A549 (cell line): Measurements from ENCODE around the gene OR8B8.

Source experiments
- CTCF ChIP-seq: fragments of >200 bp; sonication (Bioruptor Twin); formaldehyde crosslinking; IDR thresholded peaks from 3 replicates; pipeline ENCODE4 v1.5.1; 2016
- MAFK ChIP-seq: fragments of 450-650 bp; IDR thresholded peaks from 2 replicates; pipeline ENCODE4 v1.6.1; 2014; ENCODE audit not compliant: partially characterized antibody
- MAZ ChIP-seq: fragments of 150-350 bp; IDR thresholded peaks from 2 replicates; pipeline ENCODE4 v1.6.1; 2014; ENCODE audit warnings: antibody characterized with exemption, low read depth, low read length, borderline replicate concordance
- NR3C1 ChIP-seq: fragments of >200 bp; sonication (Bioruptor Twin); formaldehyde crosslinking; IDR thresholded peaks from 3 replicates; pipeline ENCODE4 v1.6.1; 2017
- PBX3 ChIP-seq: IDR thresholded peaks from 2 replicates; pipeline ENCODE4 v1.6.1; 2012
- RAD21 ChIP-seq, 2 experiments: fragments of >200 bp in 1 of 2; sonication (Bioruptor Twin) in 1 of 2; formaldehyde crosslinking in 1 of 2; IDR thresholded peaks in 1 of 2; conservative IDR thresholded peaks in 1 of 2; 2 replicates in 1 of 2; 3 replicates in 1 of 2; pipeline ENCODE4 v1.6.1; 2012 to 2018; ENCODE audit warnings: inconsistent platforms in 1 of 2
- REST ChIP-seq: fragments of 200-600 bp; sonication (generic); IDR thresholded peaks from 2 replicates; pipeline ENCODE4 v1.6.1; 2016; ENCODE audit warnings: antibody characterized with exemption, mild to moderate bottlenecking, moderate library complexity
- TP53 ChIP-seq: fragments of 250-450 bp; sonication (Bioruptor Pico); IDR thresholded peaks from 2 replicates; pipeline ENCODE4 v1.5.0; 2021; ENCODE audit warnings: mild to moderate bottlenecking, moderate library complexity
- USF2 ChIP-seq: fragments of 450-650 bp; IDR thresholded peaks from 2 replicates; pipeline ENCODE4 v1.6.1; 2014; ENCODE audit warnings: antibody characterized with exemption

- TF ChIP-seq NR3C1 = no peak
- no peak for TF ChIP-seq RAD21 (conservative IDR thresholded peaks at IDR 0.05 in 1 of 2, IDR thresholded peaks at IDR 0.05 in 1 of 2)
- TF ChIP-seq USF2 = no peak
- no peak for TF ChIP-seq CTCF
- TF ChIP-seq MAFK = no peak
- no peak for TF ChIP-seq TP53
- no peak for TF ChIP-seq MAZ
- no peak for TF ChIP-seq PBX3
- no peak for TF ChIP-seq REST
These were observed 3.1 kb downstream of the OR8B8 start for GRCh38 chr11:124442442-124442841.
